K562 (cell line): ENCODE data around the gene LCN15. TPM values are rescaled to one million over a fixed set of nuclear protein-coding genes. Genes with fewer than 3 reads are reported as not detected.
A peak's percentile ranks its signal among the peaks of the same experiment; 100 is the strongest.

Experiments
- ATAC-seq: fragments of 200-7000 bp; cut with Tn5 transposase; 3 replicates; pipeline ENCODE4 v1.9.1; 2020; ENCODE audit warnings: moderate library complexity
- BruUV-seq: library from RNA; stranded (reverse); fragments of 400-500 nt; replicated peaks from 2 replicates; lab custom pipeline; 2021; lab: Mats Ljungman, UMichigan
- CTCF ChIA-PET: fragments of 300-600 bp; formaldehyde crosslinking; extraction: SDS; loops from one replicate; lab custom pipeline; 2021; ENCODE audit warnings: low intra/inter-chr PET ratio; lab: Yijun Ruan, JAX
- POLR2A ChIA-PET: fragments of 300-600, 350-650 bp; sonication (Branson Sonifier 250); formaldehyde crosslinking; extraction: SDS; loops from one replicate; lab custom pipeline; 2021; ENCODE audit warnings: antibody characterized with exemption, inconsistent platforms; lab: Yijun Ruan, JAX
- DNase-seq, 4 experiments: peaks; one replicate each; pipeline versions ENCODE4 v3.0.0 to v3.0.0-alpha.2; 2011 to 2018; ENCODE audit warnings: low spot score in 3 of 4, mixed read lengths in 3 of 4; ENCODE audit errors: extremely low read depth in 1 of 4
- FAIRE-seq: peaks from 2 replicates; lab custom pipeline; 2011; peaks lifted over from hg19 to GRCh38; lab: Jason Lieb, UNC
- H2AFZ ChIP-seq: 2 replicates; pipeline ENCODE4 v1.6.0; 2011; ENCODE audit warnings: low read depth, low read length, control low read depth, inconsistent platforms
- H3K27ac ChIP-seq: fragments of 200-600 bp; 3 replicates; pipeline ENCODE4 v1.8.0; 2011; ENCODE audit warnings: low read depth, mild to moderate bottlenecking, control low read depth, inconsistent platforms, low read length, moderate library complexity, mixed read lengths; ENCODE audit errors: extremely low read depth
- H3K27me3 ChIP-seq, 2 experiments: fragments of 300-600 bp in 1 of 2; 2 replicates in 1 of 2; 3 replicates in 1 of 2; pipeline versions ENCODE4 v1.6.0 to v1.8.0; 2011; ENCODE audit warnings: inconsistent platforms in 2 of 2, low read length in 2 of 2, mild to moderate bottlenecking in 1 of 2, mixed read lengths in 1 of 2, moderate library complexity in 1 of 2; ENCODE audit not compliant: control insufficient read depth in 2 of 2, insufficient read depth in 2 of 2
- H3K36me3 ChIP-seq: fragments of 300-600 bp; 3 replicates; pipeline ENCODE4 v1.8.0; 2011; ENCODE audit warnings: mild to moderate bottlenecking, low read length, inconsistent platforms; ENCODE audit not compliant: control insufficient read depth, insufficient read depth
- H3K4me1 ChIP-seq, 2 experiments: fragments of 200-600 bp in 1 of 2; replicated peaks in 1 of 2; 2 replicates in 1 of 2; 3 replicates in 1 of 2; pipeline versions ENCODE4 v1.5.1 to v1.8.0; 2011; ENCODE audit warnings: inconsistent platforms in 2 of 2, low read length in 2 of 2, mild to moderate bottlenecking in 1 of 2, mixed read lengths in 1 of 2, moderate library complexity in 1 of 2; ENCODE audit not compliant: control insufficient read depth in 2 of 2, insufficient read depth in 2 of 2
- H3K4me2 ChIP-seq: 2 replicates; pipeline ENCODE4 v1.6.1; 2011; ENCODE audit warnings: low read length, control low read depth, inconsistent platforms, mixed read lengths; ENCODE audit not compliant: insufficient read depth
- H3K4me3 ChIP-seq: fragments of 200-600 bp; sonication (generic), shearing (Covaris generic); 2 replicates; pipeline ENCODE4 v1.5.1; 2016; ENCODE audit warnings: control low read depth, inconsistent platforms
- H3K79me2 ChIP-seq: fragments of 200-600 bp; 3 replicates; pipeline ENCODE4 v1.8.0; 2011; ENCODE audit warnings: low read length, inconsistent platforms; ENCODE audit not compliant: control insufficient read depth, insufficient read depth
- H3K9ac ChIP-seq, 2 experiments: 2 replicates each; pipeline versions ENCODE4 v1.6.0 to v1.6.1; 2011; ENCODE audit warnings: low read depth in 2 of 2, low read length in 2 of 2, control low read depth in 1 of 2, inconsistent platforms in 1 of 2, mild to moderate bottlenecking in 1 of 2, mixed read lengths in 1 of 2; ENCODE audit not compliant: insufficient read depth in 1 of 2
- H3K9me1 ChIP-seq: one replicate; pipeline ENCODE4 v1.6.0; 2011; ENCODE audit warnings: inconsistent platforms, mild to moderate bottlenecking, low read length, moderate library complexity; ENCODE audit not compliant: control insufficient read depth, insufficient read depth
- H3K9me3 ChIP-seq: replicated peaks from 2 replicates; pipeline ENCODE4 v1.5.1; 2011; ENCODE audit warnings: low read depth, low read length, inconsistent platforms; ENCODE audit not compliant: control insufficient read depth, insufficient read depth
- H4K20me1 ChIP-seq: replicated peaks from 2 replicates; pipeline ENCODE4 v1.6.1; 2011; ENCODE audit warnings: low read length, inconsistent platforms, mixed read lengths; ENCODE audit not compliant: control insufficient read depth, insufficient read depth
- ARHGAP35 ChIP-seq: fragments of 450-650 bp; IDR thresholded peaks from 2 replicates; pipeline ENCODE4 v1.6.1; 2018; ENCODE audit not compliant: partially characterized antibody
- ETV1 ChIP-seq: fragments of 450-650 bp; conservative IDR thresholded peaks from 2 replicates; pipeline ENCODE4 v1.6.1; 2016; ENCODE audit warnings: missing genetic modification characterization, control low read depth, low read depth, missing compliant biosample characterization
- HEY1 ChIP-seq: fragments of 250-450 bp; sonication (Bioruptor Pico); IDR thresholded peaks from 2 replicates; pipeline ENCODE4 v1.5.0; 2020; ENCODE audit warnings: mild to moderate bottlenecking, moderate library complexity, borderline replicate concordance
- HMG20B ChIP-seq: fragments of 250-450 bp; sonication (Bioruptor Pico); IDR thresholded peaks from 2 replicates; pipeline ENCODE4 v1.5.0; 2021; ENCODE audit warnings: mild to moderate bottlenecking
- NEUROD1 ChIP-seq: fragments of 150-350 bp; IDR thresholded peaks from 2 replicates; pipeline ENCODE4 v1.6.1; 2014; ENCODE audit warnings: borderline replicate concordance, low read length, low read depth; ENCODE audit not compliant: partially characterized antibody
- PML ChIP-seq: IDR thresholded peaks from 2 replicates; pipeline ENCODE4 v1.6.1; 2012; ENCODE audit warnings: low read length, inconsistent platforms
- POLR2AphosphoS2 ChIP-seq: IDR thresholded peaks from 2 replicates; pipeline ENCODE4 v1.6.1; 2012; ENCODE audit warnings: low read length, improper control_type of control experiment
- ZNF174 ChIP-seq: fragments of 250-450 bp; sonication (Bioruptor Pico); IDR thresholded peaks from 2 replicates; pipeline ENCODE4 v1.4.0; 2020; ENCODE audit warnings: mild to moderate bottlenecking
- ZNF3 ChIP-seq: fragments of 250-450 bp; sonication (Bioruptor Pico); IDR thresholded peaks from 2 replicates; pipeline ENCODE4 v1.5.0; 2021; ENCODE audit warnings: mild to moderate bottlenecking, moderate library complexity
- ZNF354B ChIP-seq: fragments of 250-450 bp; sonication (Bioruptor Pico); IDR thresholded peaks from 2 replicates; pipeline ENCODE4 v1.4.0; 2020
- ZNF778 ChIP-seq: fragments of 450-650 bp; formaldehyde crosslinking; IDR thresholded peaks from 2 replicates; pipeline ENCODE4 v1.4.0; 2020; ENCODE audit warnings: mild to moderate bottlenecking, moderate library complexity
- WGBS: fragments of 100-300 bp; shearing (Covaris generic); methylation state at CpG from one replicate; pipeline ENCODE4 v1.1.6; 2016; ENCODE audit warnings: low coverage, mixed read lengths; ENCODE audit not compliant: insufficient coverage; ENCODE audit errors: missing lambda C conversion rate; 5-methylcytosine and 5-hydroxymethylcytosine counted together
- in situ Hi-C: fragments of 300-500 bp; cut with MboI; formaldehyde crosslinking; loops from 4 replicates; pipeline ENCODE4 v1.15.0; 2018; ENCODE audit warnings: inconsistent platforms, mixed read lengths
- intact Hi-C: fragments of 100-400 bp; cut with micrococcal nuclease; formaldehyde crosslinking; loops from 2 replicates; pipeline ENCODE4 v1.14.2; 2022
- polyA plus RNA-seq, 8 experiments: library from polyadenylated mRNA; depleted of rRNA in 4 of 8; stranded (reverse) in 5 of 8; unstranded in 3 of 8; fragments of >200 nt; fragmentation: Nextera tagmentation in 2 of 8; fragmentation: Illumina TruSeq in 1 of 8; extraction: Ambion mirVana in 2 of 8; extraction: Trizol in 1 of 8; gene quantifications; 2 replicates each; pipeline versions ENCODE4 v1.2.1 to v1.2.3, GENCODE V29; 2011 to 2014; ENCODE audit warnings: inconsistent platforms in 1 of 8, missing spikeins in 1 of 8
- total RNA-seq, 7 experiments: library from RNA; depleted of rRNA in 6 of 7; stranded (reverse); fragments of >200 nt in 6 of 7; fragmentation: Illumina TruSeq in 2 of 7; extraction: Trizol in 2 of 7; gene quantifications; 2 replicates each; pipeline versions ENCODE4 v1.2.1 to v1.2.3, GENCODE V29; 2011 to 2021; ENCODE audit warnings: low replicate concordance in 1 of 7
- TF ChIP-seq, protein P1 (sequence below): sonication (generic); formaldehyde crosslinking; IDR thresholded peaks from 2 replicates; pipeline ENCODE4 v1.9.0; 2022; ENCODE audit warnings: mild to moderate bottlenecking, missing genetic modification reagents
- TF ChIP-seq, protein P2 (sequence below): fragments of 250-450 bp; sonication (Bioruptor Pico); IDR thresholded peaks from 2 replicates; pipeline ENCODE4 v1.5.0; 2021

Gene LCN15
- total and polyA plus RNA-seq, 9 of the 15 experiments (the other 6 are each of a cell fraction or from before 2014, with no cell fraction given): 0.66 TPM; not detected in 8

DNA sequence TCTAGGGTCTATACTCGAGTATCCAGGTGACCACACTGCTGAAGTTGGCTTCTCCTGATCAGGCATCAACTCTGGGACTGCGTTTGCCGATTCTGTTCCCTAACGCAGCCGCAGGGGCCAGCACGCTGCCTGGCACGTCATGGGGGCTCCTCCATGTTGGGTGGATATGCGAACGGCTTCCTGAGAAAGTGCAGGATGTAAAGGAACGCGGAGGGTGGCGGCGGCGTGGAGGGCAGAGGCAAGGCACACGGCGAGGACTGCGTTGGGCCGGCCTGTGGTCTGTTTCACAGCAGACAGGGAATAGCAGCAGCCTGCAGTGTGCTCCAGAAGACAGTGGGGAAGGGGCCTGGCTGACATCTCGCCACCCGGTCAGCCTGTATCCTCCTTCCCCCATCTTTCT is 25.4 kb downstream of the LCN15 start:
- TF ChIP-seq ZNF3 (CRISPR knock-in tag): no peak
- TF ChIP-seq, protein P1, sequence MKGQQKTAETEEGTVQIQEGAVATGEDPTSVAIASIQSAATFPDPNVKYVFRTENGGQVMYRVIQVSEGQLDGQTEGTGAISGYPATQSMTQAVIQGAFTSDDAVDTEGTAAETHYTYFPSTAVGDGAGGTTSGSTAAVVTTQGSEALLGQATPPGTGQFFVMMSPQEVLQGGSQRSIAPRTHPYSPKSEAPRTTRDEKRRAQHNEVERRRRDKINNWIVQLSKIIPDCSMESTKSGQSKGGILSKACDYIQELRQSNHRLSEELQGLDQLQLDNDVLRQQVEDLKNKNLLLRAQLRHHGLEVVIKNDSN (CRISPR knock-in tag): peak; percentile 12; the same call in 1 of the 2 replicates
- TF ChIP-seq, all 486 proteins: peak for 1
- no peak overlapping the region for H2AFZ ChIP-seq
- intact Hi-C loops (no loop called here), in situ Hi-C loops (no loop called here)
- 66% methylated on average over 20 of the region's 20 CpGs for WGBS
- no peaks in the 10 kb centered on the region for H3K9me3 ChIP-seq
- no peak for ATAC-seq
- no peak for FAIRE-seq
- H3K9ac ChIP-seq: 0 out of 4 replicates have a peak overlapping the region, but pooled peaks of 1 of the 2 experiments have one; percentile 13
- POLR2A ChIA-PET: interaction anchor here (1.3 kb wide), 1 partner anchor 12 kb away, joined by 6 read pairs; no protein-coding TSS in a partner anchor
- no peaks in the 10 kb centered on the region for H3K9me1 ChIP-seq
- no peaks in the 10 kb centered on the region for H4K20me1 ChIP-seq
- H3K36me3 ChIP-seq: no peaks in the 10 kb centered on the region
- H3K4me1 ChIP-seq: peaks cover 9 to 64% of the 10 kb centered on the region in 2 experiments; a peak in 4 of 5 replicates
- peaks cover 0 to 5% of the 10 kb centered on the region in 2 experiments; a peak in 3 of 5 replicates for H3K27me3 ChIP-seq
- no TSS peak for BruUV-seq
- H3K27ac ChIP-seq: no peak overlapping the region
- no peak overlapping the region for H3K4me3 ChIP-seq
- no peak for DNase-seq
- H3K79me2 ChIP-seq: no peaks in the 10 kb centered on the region
- CTCF ChIA-PET: no interaction called here
- no peak overlapping the region for H3K4me2 ChIP-seq

DNA sequence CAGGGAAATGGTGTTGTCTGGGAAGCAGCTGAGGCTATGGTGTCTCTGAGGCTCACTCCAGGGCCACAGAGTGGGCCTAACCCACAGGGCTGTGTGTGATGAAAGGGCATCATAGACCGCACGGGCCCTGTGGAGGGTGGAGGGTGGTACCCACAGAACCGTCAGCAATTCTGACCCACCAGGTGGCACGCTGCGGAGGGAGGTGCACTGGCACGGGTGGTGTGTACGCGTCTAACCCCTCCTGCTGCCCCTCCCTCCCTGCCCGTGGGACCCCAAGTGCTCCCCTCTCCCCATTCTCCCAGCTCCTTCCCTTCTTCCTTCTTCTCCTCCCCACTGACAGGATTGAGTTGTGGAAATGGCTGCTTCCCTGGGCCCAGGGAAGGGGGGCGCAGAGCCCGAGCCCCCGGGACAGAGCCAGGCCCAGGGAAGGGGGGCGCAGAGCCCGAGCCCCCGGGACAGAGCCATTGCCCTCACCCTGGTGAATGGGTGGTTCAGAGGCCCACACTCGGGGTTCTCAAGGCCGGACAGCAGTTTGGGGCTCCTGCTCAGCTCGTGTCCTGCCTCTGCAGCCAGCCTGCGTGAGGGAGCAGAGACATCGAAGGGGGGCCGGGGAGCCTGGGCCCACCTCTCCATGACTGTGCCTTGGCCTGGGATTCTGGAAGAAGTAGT is 28.4 kb downstream of the LCN15 start:
- no peak overlapping the region for H3K27ac ChIP-seq
- H3K36me3 ChIP-seq: peaks cover 5% of the 10 kb centered on the region; the same call in 2 of the 3 replicates
- ATAC-seq (no peak), DNase-seq (no peak), FAIRE-seq (no peak)
- no peaks in the 10 kb centered on the region for H3K9me3 ChIP-seq
- peak overlapping the region in 1 of 2 experiments; percentile 71; a peak in 1 of 4 replicates for H3K9ac ChIP-seq
- peaks cover 3% of the 10 kb centered on the region; the same call in 2 of the 3 replicates for H3K79me2 ChIP-seq
- CTCF ChIA-PET: no interaction called here
- POLR2A ChIA-PET: interaction anchor here (0.6 to 2.0 kb wide), 2 partner anchors 8 to 60 kb away, joined by 3 to 12 read pairs; partner anchors contain the start of gene CCDC183
- no peaks in the 10 kb centered on the region for H3K9me1 ChIP-seq
- WGBS: 74% methylated on average over 10 of the region's 21 CpGs
- BruUV-seq: no TSS peak
- H3K27me3 ChIP-seq: peaks cover 0 to 5% of the 10 kb centered on the region in 2 experiments; a peak in 3 of 5 replicates
- H3K4me1 ChIP-seq: peaks cover 2 to 54% of the 10 kb centered on the region in 2 experiments; a peak in 4 of 5 replicates
- no peak overlapping the region for H3K4me2 ChIP-seq
- in situ Hi-C loops: no loop called here
- H2AFZ ChIP-seq: no peak overlapping the region
- H4K20me1 ChIP-seq: no peaks in the 10 kb centered on the region
- no peak overlapping the region for H3K4me3 ChIP-seq
- intact Hi-C loops: no loop called here
- TF ChIP-seq HEY1 (CRISPR knock-in tag): no peak
- TF ChIP-seq NEUROD1: no peak
- no peak for TF ChIP-seq ZNF778 (CRISPR knock-in tag)
- TF ChIP-seq ETV1: no peak
- TF ChIP-seq HMG20B (CRISPR knock-in tag): no peak
- TF ChIP-seq ZNF174 (CRISPR knock-in tag): no peak
- TF ChIP-seq POLR2AphosphoS2: no peak
- TF ChIP-seq, protein P2, sequence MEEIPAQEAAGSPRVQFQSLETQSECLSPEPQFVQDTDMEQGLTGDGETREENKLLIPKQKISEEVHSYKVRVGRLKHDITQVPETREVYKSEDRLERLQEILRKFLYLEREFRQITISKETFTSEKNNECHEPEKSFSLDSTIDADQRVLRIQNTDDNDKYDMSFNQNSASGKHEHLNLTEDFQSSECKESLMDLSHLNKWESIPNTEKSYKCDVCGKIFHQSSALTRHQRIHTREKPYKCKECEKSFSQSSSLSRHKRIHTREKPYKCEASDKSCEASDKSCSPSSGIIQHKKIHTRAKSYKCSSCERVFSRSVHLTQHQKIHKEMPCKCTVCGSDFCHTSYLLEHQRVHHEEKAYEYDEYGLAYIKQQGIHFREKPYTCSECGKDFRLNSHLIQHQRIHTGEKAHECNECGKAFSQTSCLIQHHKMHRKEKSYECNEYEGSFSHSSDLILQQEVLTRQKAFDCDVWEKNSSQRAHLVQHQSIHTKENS (CRISPR knock-in tag): no peak
- no peak for TF ChIP-seq ARHGAP35
- TF ChIP-seq PML: no peak
- no peak for TF ChIP-seq ZNF354B (CRISPR knock-in tag)
